GM19324 (cell line): ENCODE measurements around the gene TCP1.
"Not testable (repeated sequence)": the region's sequence is repeated elsewhere in the genome, so short reads cannot be mapped to it uniquely, and the experiment has no call there.

ENCODE experiments used
- ATAC-seq: cut with Tn5 transposase; IDR thresholded peaks from one replicate; pipeline ENCODE4 v1.9.1; 2021; ENCODE audit warnings: mild to moderate bottlenecking, moderate library complexity; ENCODE audit not compliant: unreplicated experiment, low FRiP score

The TCP1 gene

DNA sequence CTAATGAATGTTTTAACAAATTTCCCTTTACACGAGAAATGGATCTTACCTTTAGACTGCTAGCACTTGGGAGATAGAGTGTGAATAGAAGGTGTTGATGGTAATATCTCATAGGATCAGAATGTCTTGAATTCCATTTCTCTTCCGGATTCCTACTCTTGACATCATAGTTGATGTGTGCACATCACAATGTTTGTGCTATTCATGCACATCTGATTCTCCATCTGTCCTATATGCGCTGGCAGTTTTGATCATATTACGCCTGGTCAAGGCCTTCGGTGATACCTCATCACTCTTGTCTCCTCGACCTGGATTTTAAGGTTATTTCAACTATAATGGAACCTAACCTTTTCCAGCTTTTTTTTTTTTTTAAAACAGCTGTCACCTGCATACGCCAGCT, 44.3 kb downstream of the TCP1 start:
- no peak for ATAC-seq

GRCh38 chr6:159742165-159742564, 47.2 kb downstream of the TCP1 start:
- no peak for ATAC-seq

- ATAC-seq, result no peak
Observed at GRCh38 chr6:159739341-159739740, 50.1 kb downstream of the TCP1 start.

DNA sequence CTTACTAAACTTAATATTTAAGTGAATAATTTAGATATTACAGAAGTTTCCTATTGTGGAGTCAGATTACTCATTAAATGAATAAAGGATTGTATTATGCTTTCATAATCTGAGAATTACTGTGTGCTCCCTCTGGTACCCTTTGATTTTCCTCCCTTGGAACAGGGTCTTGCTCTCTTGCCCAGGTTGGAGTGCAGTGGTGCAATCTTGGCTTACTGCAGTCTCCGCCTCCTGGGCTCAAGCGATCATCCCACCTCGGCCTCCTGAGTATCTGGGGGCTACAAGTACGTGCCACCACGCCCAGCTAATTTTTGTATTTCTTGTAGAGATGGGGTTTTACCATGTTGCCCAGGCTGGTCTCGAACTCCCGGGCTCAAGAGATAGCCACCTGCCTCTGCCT, 52.5 kb downstream of the TCP1 start:
- no peak for ATAC-seq

DNA sequence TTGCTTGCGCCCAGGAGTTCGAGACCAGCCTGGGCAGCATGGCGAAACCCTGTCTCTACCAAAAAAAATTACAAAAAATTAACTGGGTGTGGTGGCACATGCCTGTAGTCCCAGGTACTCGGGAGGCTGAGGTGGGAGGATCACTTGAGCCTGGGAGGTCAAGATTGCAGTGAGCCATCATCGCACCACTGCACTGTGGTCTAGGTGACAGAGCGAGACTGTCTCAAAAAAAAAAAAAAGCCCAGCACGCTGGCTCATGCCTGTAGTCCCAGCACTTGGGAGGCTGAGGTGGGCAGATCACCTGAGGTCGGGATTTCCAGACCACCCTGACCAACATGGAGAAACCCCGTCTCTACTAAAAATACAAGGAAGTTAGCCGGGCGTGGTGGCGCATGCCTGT, 56.0 kb downstream of the TCP1 start:
- not testable (repeated sequence) for ATAC-seq

GRCh38 chr6:159732550-159732949, 56.9 kb downstream of the TCP1 start:
- not testable (repeated sequence) for ATAC-seq

GRCh38 chr6:159730332-159730676, 59.1 kb downstream of the TCP1 start:
- no peak for ATAC-seq

DNA sequence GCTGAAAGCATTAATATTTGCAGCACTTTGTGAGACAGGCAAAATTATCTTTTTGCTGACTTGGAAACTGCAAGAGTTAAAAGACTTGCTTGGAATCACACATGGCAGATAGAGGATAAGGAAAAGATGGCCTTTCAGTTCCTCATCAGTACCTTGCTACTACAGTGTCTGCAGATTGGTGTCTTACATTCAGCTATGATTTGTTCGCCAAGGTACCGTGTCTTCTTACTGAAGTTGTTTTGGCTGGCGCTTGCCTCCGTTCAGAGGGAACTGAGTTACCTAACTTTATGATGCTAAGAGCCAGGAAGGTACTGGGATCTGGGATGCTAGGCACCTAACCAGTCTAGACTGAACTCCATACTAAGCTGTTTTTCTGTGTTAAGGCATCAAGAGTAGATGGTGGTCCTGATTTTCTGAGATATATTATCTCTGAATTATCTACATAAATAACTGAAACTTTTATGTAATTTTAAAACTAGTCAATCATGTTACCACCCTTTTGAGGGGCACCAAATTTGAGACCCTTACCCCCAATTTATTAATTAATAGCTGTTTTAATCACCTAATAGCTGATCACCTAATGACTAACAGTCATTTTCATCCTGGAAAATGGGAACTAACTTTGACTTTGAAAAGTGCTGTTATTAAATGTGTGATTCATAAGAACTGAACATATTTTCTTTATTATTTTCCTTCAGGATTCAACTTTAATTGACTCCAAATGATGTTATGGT, 59.6 kb downstream of the TCP1 start:
- ATAC-seq, result no peak

- ATAC-seq, result no peak
Observed at GRCh38 chr6:159728531-159728964, 60.9 kb downstream of the TCP1 start.
